Liver (tissue), 9 donors: Measurements from ENCODE around the gene ILKAP. TPM values are rescaled to one million over a fixed set of nuclear protein-coding genes. Genes with fewer than 3 reads are reported as not detected.

ENCODE experiments used
- DNase-seq: peaks from one replicate; pipeline ENCODE4 v3.0.0-alpha.2; 2017; ENCODE audit warnings: low spot score
- H3K27ac ChIP-seq, 2 donors: one replicate each; pipeline ENCODE4 v1.7.0; 2013; ENCODE audit warnings: inconsistent platforms in 2 of 2, low read length in 2 of 2, control low read depth in 1 of 2, low read depth in 1 of 2, mild to moderate bottlenecking in 1 of 2
- H3K27me3 ChIP-seq, 4 donors: one replicate each; pipeline versions ENCODE4 v1.6.1 to v1.7.0; 2013; ENCODE audit warnings: low read length in 3 of 4, inconsistent platforms in 1 of 4, mild to moderate bottlenecking in 1 of 4, moderate library complexity in 1 of 4; ENCODE audit not compliant: control insufficient read depth in 4 of 4, insufficient read depth in 4 of 4
- H3K36me3 ChIP-seq, 4 donors: one replicate each; pipeline versions ENCODE4 v1.6.1 to v1.7.0; 2013; ENCODE audit warnings: low read length in 3 of 4, mild to moderate bottlenecking in 3 of 4, low read depth in 1 of 4, moderate library complexity in 1 of 4; ENCODE audit not compliant: control insufficient read depth in 4 of 4, insufficient read depth in 3 of 4
- H3K4me1 ChIP-seq, 4 donors: one replicate each; pipeline versions ENCODE4 v1.6.1 to v1.7.0; 2013; ENCODE audit warnings: low read length in 3 of 4, mild to moderate bottlenecking in 3 of 4, moderate library complexity in 1 of 4; ENCODE audit not compliant: control insufficient read depth in 4 of 4, insufficient read depth in 4 of 4
- H3K4me3 ChIP-seq, 3 donors: one replicate each; pipeline versions ENCODE4 v1.6.1 to v1.7.0; 2013; ENCODE audit warnings: low read length in 3 of 3, control low read depth in 1 of 3, low read depth in 1 of 3, mild to moderate bottlenecking in 1 of 3
- H3K9ac ChIP-seq, 2 donors: one replicate each; pipeline ENCODE4 v1.7.0; 2013; ENCODE audit warnings: low read length in 2 of 2, mild to moderate bottlenecking in 2 of 2, moderate library complexity in 2 of 2, control low read depth in 1 of 2, low read depth in 1 of 2
- H3K9me3 ChIP-seq, 4 donors: one replicate each; pipeline versions ENCODE4 v1.6.1 to v1.7.0; 2013; ENCODE audit warnings: low read length in 3 of 4; ENCODE audit not compliant: control insufficient read depth in 4 of 4
- ATF3 ChIP-seq: IDR thresholded peaks from 2 replicates; pipeline ENCODE4 v1.6.1; 2016; ENCODE audit warnings: antibody characterized with exemption
- CTCF ChIP-seq: fragments of 150-350 bp; IDR thresholded peaks from 2 replicates; pipeline ENCODE4 v1.5.1; 2017; ENCODE audit warnings: improper control_type of control experiment, low read depth, low read length; ENCODE audit not compliant: missing input control
- EGR1 ChIP-seq, 2 donors: IDR thresholded peaks; 2 replicates each; pipeline ENCODE4 v1.6.1; 2016 to 2018; ENCODE audit warnings: antibody characterized with exemption in 2 of 2, low read depth in 2 of 2
- FOXA1 ChIP-seq: IDR thresholded peaks from 2 replicates; pipeline ENCODE4 v1.6.1; 2016; ENCODE audit warnings: antibody characterized with exemption
- FOXA2 ChIP-seq: IDR thresholded peaks from 2 replicates; pipeline ENCODE4 v1.6.1; 2016; ENCODE audit warnings: antibody characterized with exemption
- GABPA ChIP-seq, 2 donors: IDR thresholded peaks in 1 of 2; conservative IDR thresholded peaks in 1 of 2; 2 replicates each; pipeline ENCODE4 v1.6.1; 2016; ENCODE audit warnings: antibody characterized with exemption in 2 of 2, mild to moderate bottlenecking in 1 of 2, moderate library complexity in 1 of 2
- HNF4A ChIP-seq, 2 donors: conservative IDR thresholded peaks; 2 replicates each; pipeline ENCODE4 v1.6.1; 2016; ENCODE audit warnings: antibody characterized with exemption in 2 of 2, mild to moderate bottlenecking in 2 of 2
- HNF4G ChIP-seq: IDR thresholded peaks from 2 replicates; pipeline ENCODE4 v1.6.1; 2016; ENCODE audit warnings: antibody characterized with exemption
- JUND ChIP-seq, 2 donors: IDR thresholded peaks; 2 replicates each; pipeline ENCODE4 v1.6.1; 2016; ENCODE audit warnings: antibody characterized with exemption in 2 of 2
- MAX ChIP-seq: IDR thresholded peaks from 2 replicates; pipeline ENCODE4 v1.6.1; 2016; ENCODE audit warnings: antibody characterized with exemption
- NR2F2 ChIP-seq: IDR thresholded peaks from 2 replicates; pipeline ENCODE4 v1.6.1; 2016; ENCODE audit warnings: antibody characterized with exemption
- RAD21 ChIP-seq, 2 donors: IDR thresholded peaks; 2 replicates each; pipeline ENCODE4 v1.6.1; 2016; ENCODE audit warnings: antibody characterized with exemption in 2 of 2, mild to moderate bottlenecking in 2 of 2
- REST ChIP-seq: IDR thresholded peaks from 2 replicates; pipeline ENCODE4 v1.6.1; 2016; ENCODE audit warnings: antibody characterized with exemption, mild to moderate bottlenecking
- RXRA ChIP-seq, 2 donors: IDR thresholded peaks; 2 replicates each; pipeline ENCODE4 v1.6.1; 2017 to 2018; ENCODE audit warnings: antibody characterized with exemption in 2 of 2, mild to moderate bottlenecking in 1 of 2
- SP1 ChIP-seq: IDR thresholded peaks from 2 replicates; pipeline ENCODE4 v1.6.1; 2018; ENCODE audit warnings: antibody characterized with exemption, mild to moderate bottlenecking
- TAF1 ChIP-seq: conservative IDR thresholded peaks from 2 replicates; pipeline ENCODE4 v1.6.1; 2016; ENCODE audit warnings: antibody characterized with exemption, mild to moderate bottlenecking
- YY1 ChIP-seq: IDR thresholded peaks from 2 replicates; pipeline ENCODE4 v1.6.1; 2016; ENCODE audit warnings: antibody characterized with exemption, mild to moderate bottlenecking
- ZBTB33 ChIP-seq: IDR thresholded peaks from 2 replicates; pipeline ENCODE4 v1.6.1; 2016; ENCODE audit warnings: antibody characterized with exemption
- whole genome bisulfite sequencing: extraction: QIAGEN DNeasy Blood & Tissue Kit; methylation state at CpG from one replicate; pipeline ENCODE4 v1.1.7; 2013; 5-methylcytosine and 5-hydroxymethylcytosine counted together
- polyA plus RNA-seq, 2 donors: library from polyadenylated mRNA; stranded (reverse) in 1 of 2; unstranded in 1 of 2; fragments of 200-250 nt in 1 of 2; fragments of >200 nt in 1 of 2; fragmentation: Nextera tagmentation in 1 of 2; extraction: Ambion mirVana in 1 of 2; gene quantifications; one replicate each; pipeline versions ENCODE4 v1.2.1 to v1.2.3, GENCODE V29; 2013 to 2015
- total RNA-seq, 2 donors: library from RNA; depleted of rRNA; stranded (reverse); fragments of >200 nt; gene quantifications; one replicate each; pipeline ENCODE4 v1.2.3, GENCODE V29; 2014
- donor health status: healthy.
- donor health status: healthy.
- donor health status: healthy.
- donor health status: healthy.
- donor health status: healthy.

ILKAP gene
- total and polyA plus RNA-seq, 4 donors = 15.0 to 21.1 (median 20.0) TPM

GRCh38 chr2:238142382-238143205 is 60.9 kb downstream of the ILKAP start:
- 91% methylated on average over 30 of the region's 30 CpGs for WGBS
- H3K4me3 ChIP-seq = no peak overlapping the region
- peaks cover 0 to under 1% (median 0%) of the 10 kb centered on the region in 4 donors for H3K4me1 ChIP-seq
- no peak for DNase-seq
- TF ChIP-seq SP1 = no peak
- H3K36me3 ChIP-seq = no peaks in the 10 kb centered on the region
- H3K9ac ChIP-seq = no peak overlapping the region
- H3K9me3 ChIP-seq = no peaks in the 10 kb centered on the region
- no peak overlapping the region for H3K27ac ChIP-seq
- no peaks in the 10 kb centered on the region for H3K27me3 ChIP-seq

- no peak for DNase-seq
- no peak for TF ChIP-seq SP1
- TF ChIP-seq MAX = no peak
- no peak for TF ChIP-seq RXRA (IDR thresholded peaks at IDR 0.05)
- no peak for TF ChIP-seq CTCF
- TF ChIP-seq FOXA1 = no peak
- TF ChIP-seq NR2F2 = no peak
- TF ChIP-seq GABPA (IDR thresholded peaks at IDR 0.05 in 1 of 2, conservative IDR thresholded peaks at IDR 0.05 in 1 of 2) = no peak
- TF ChIP-seq TAF1 = no peak
- no peak for TF ChIP-seq JUND (IDR thresholded peaks at IDR 0.05)
- no peak for TF ChIP-seq ZBTB33
- TF ChIP-seq YY1 = no peak
- no peak for TF ChIP-seq RAD21 (IDR thresholded peaks at IDR 0.05)
- no peak for TF ChIP-seq ATF3
- no peak for TF ChIP-seq EGR1 (IDR thresholded peaks at IDR 0.05; ENCODE audit: low read depth in 2 of 2)
- TF ChIP-seq HNF4G = no peak
- TF ChIP-seq REST = no peak
- no peak for TF ChIP-seq HNF4A (conservative IDR thresholded peaks at IDR 0.05)
- TF ChIP-seq FOXA2 = no peak
- Histone ChIP-seq H3K27me3 (no peaks in the 10 kb centered on the region), H3K36me3 (no peaks in the 10 kb centered on the region), H3K9me3 (no peaks in the 10 kb centered on the region), H3K9ac (no peak overlapping the region), H3K4me3 (no peak overlapping the region), H3K4me1 (peaks cover 0 to 7% (median 2%) of the 10 kb centered on the region in 4 donors), H3K27ac (no peak overlapping the region)
- 73% methylated on average over 10 of the region's 10 CpGs for WGBS
Observed at GRCh38 chr2:238141541-238142318, 61.8 kb downstream of the ILKAP start.
